Esophagus squamous epithelium (tissue), 4 donors: ENCODE measurements around the gene PIEZO1.

Experiments used
- POLR2A ChIP-seq, 4 donors: fragments of 450-650 bp; IDR thresholded peaks; one replicate each; pipeline ENCODE4 v1.6.1; 2017; ENCODE audit warnings: antibody characterized with exemption in 4 of 4, mild to moderate bottlenecking in 4 of 4, moderate library complexity in 3 of 4
- TF ChIP-seq, protein P1 (sequence below), 6 experiments: fragments of 450-650 bp in 4 of 6; fragments of 200-600 bp in 2 of 6; sonication (generic) in 2 of 6; IDR thresholded peaks; one replicate each; pipeline ENCODE4 v1.5.1; 2016 to 2019; ENCODE audit warnings: antibody characterized with exemption in 6 of 6, mild to moderate bottlenecking in 4 of 6, moderate library complexity in 4 of 6

DNA sequence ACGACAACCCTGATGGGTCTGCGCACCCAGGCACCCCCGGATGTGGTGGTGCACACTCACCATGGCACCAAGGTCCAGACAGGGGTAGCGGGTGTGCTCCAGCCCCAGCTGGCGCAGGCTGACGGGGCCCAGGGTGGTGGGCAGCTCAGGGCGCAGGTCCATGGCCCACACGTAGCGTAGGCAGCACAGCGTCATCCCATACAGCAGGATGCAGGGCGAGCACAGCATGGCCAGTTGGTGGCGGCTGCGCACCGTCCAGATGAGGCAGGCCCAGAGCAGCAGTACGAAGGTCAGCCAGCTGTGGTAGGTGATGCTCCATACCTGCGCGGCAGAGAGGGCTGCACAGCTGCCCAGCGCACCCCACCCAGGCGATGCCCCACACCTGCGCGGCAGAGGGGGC lies 48.9 kb downstream of the PIEZO1 start:
- TF ChIP-seq, protein P1, sequence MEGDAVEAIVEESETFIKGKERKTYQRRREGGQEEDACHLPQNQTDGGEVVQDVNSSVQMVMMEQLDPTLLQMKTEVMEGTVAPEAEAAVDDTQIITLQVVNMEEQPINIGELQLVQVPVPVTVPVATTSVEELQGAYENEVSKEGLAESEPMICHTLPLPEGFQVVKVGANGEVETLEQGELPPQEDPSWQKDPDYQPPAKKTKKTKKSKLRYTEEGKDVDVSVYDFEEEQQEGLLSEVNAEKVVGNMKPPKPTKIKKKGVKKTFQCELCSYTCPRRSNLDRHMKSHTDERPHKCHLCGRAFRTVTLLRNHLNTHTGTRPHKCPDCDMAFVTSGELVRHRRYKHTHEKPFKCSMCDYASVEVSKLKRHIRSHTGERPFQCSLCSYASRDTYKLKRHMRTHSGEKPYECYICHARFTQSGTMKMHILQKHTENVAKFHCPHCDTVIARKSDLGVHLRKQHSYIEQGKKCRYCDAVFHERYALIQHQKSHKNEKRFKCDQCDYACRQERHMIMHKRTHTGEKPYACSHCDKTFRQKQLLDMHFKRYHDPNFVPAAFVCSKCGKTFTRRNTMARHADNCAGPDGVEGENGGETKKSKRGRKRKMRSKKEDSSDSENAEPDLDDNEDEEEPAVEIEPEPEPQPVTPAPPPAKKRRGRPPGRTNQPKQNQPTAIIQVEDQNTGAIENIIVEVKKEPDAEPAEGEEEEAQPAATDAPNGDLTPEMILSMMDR (IDR thresholded peaks at IDR 0.05): no peak
- no peak for TF ChIP-seq POLR2A (IDR thresholded peaks at IDR 0.05)
